Measurements from ENCODE around the gene GTF2E1. TPM values are rescaled to one million over a fixed set of nuclear protein-coding genes. Genes with fewer than 3 reads are reported as not detected.

The GTF2E1 gene
- polyA plus RNA-seq, 3 donors: 6.1 to 7.9 (median 6.9) TPM

DNA sequence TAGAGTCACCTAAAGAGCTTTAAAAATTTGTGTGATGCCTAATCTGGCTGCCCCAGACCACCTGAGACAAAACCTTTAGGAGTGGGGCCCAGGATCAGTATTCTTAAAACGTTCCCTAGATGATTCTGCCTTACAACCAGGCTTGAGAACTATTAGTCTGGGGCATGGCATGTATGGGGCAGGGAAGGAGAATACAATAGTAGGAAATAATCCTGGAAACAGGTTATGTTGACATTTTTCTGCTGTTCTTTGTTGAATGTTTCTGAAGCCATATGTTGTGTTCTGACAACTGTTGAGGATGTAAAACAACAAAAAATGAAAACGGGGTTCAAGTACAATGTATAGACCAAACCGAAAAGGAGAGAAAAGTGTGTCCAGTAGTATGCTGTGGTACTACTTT, 2.9 kb downstream of the GTF2E1 start:
- H3K9me3 Mint-ChIP-seq: peaks cover 0 to 5% (median 3%) of the 10 kb centered on the region in 7 donors
- intact Hi-C loops (cut with micrococcal nuclease): loop anchor here (10.0 kb wide), 3 partner anchors 151 to 651 kb away; partner anchors contain the start of genes GSK3B (in 2 of the 2), LRRC58 (in 1 of the 2) and NDUFB4 (in 1 of the 2)
- H3K4me2 ChIP-seq (replicated peaks; ENCODE audit: extremely low read depth, low read length, poor library complexity, severe bottlenecking): no peak overlapping the region

DNA sequence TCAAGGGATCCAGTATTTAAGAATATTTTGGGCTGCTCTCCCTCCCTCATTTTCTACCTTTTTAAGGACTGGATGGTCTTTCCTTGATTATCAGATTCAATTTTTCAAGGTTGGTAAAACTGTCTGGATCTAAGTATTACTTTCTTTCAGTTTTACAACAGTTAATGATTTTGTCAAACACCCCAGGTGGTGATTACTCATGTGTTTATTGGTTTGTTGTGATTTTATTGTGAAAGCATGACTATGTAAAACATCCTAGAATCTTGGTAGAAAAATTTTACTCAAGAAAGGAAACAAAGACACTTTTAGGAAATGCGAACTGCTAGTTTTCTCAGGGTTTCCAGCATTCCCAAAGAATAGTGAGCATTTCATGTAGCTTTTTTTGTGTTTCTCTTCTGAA, 7.3 kb downstream of the GTF2E1 start:
- Mint-ChIP-seq H3K27ac (no peak overlapping the region), H3K27me3 (ENCODE audit: low read depth in 3 of 3) (no peaks in the 10 kb centered on the region), H3K36me3 (peaks cover 14 to 18% of the 10 kb centered on the region in 2 donors), H3K9me3 (peaks cover 0 to 5% (median 3%) of the 10 kb centered on the region in 7 donors), H3K4me1 (peaks cover 27% of the 10 kb centered on the region), H3K4me3 (no peak overlapping the region)
- TF ChIP-seq CTCF (IDR thresholded peaks at IDR 0.05): no peak
- no CpG with 5 or more reads among the region's 1 CpG for WGBS (ENCODE audit: insufficient coverage)
- H2AFZ ChIP-seq (ENCODE audit: insufficient read depth, low read depth, low read length, poor library complexity, severe bottlenecking): no peak overlapping the region
- intact Hi-C loops (cut with micrococcal nuclease): loop anchor here (10.0 kb wide), 3 partner anchors 155 to 655 kb away; partner anchors contain the start of genes GSK3B (in 2 of the 2), LRRC58 (in 1 of the 2) and NDUFB4 (in 1 of the 2)
- H3K9ac ChIP-seq (ENCODE audit: insufficient read depth, low read length, poor library complexity, severe bottlenecking): no peak overlapping the region
- H3K4me2 ChIP-seq (replicated peaks; ENCODE audit: extremely low read depth, low read length, poor library complexity, severe bottlenecking): no peak overlapping the region
- H3K27ac ChIP-seq (ENCODE audit: low read depth in 1 of 2, low read length in 2 of 2): no peak overlapping the region
- peaks cover 57% of the 10 kb centered on the region for H3K79me2 ChIP-seq (ENCODE audit: insufficient read depth, low read length)
- H3K4me1 ChIP-seq (ENCODE audit: control insufficient read depth in 1 of 2, insufficient read depth in 2 of 2, low read length in 2 of 2): peaks cover 8 to 14% of the 10 kb centered on the region in 2 donors
- no peak overlapping the region for H3K4me3 ChIP-seq (replicated peaks in 1 of 3; ENCODE audit: low read depth in 2 of 3, low read length in 3 of 3)
- no peaks in the 10 kb centered on the region for H3K27me3 ChIP-seq (ENCODE audit: control insufficient read depth in 2 of 2, insufficient read depth in 2 of 2, low read length in 2 of 2)
- DNase-seq: no peak
- H4K20me1 ChIP-seq (ENCODE audit: insufficient read depth, low read length): no peaks in the 10 kb centered on the region
- no peaks in the 10 kb centered on the region for H3K9me3 ChIP-seq (replicated peaks in 1 of 2; ENCODE audit: control insufficient read depth in 1 of 2, insufficient read depth in 1 of 2, low read length in 2 of 2)
- peaks cover 16 to 32% of the 10 kb centered on the region in 2 donors for H3K36me3 ChIP-seq (replicated peaks in 1 of 2; ENCODE audit: control insufficient read depth in 1 of 2, insufficient read depth in 2 of 2, low read length in 2 of 2)

More for the DNA sequence above, 2.9 kb downstream of the GTF2E1 start:
- H3K27me3 ChIP-seq (ENCODE audit: control insufficient read depth in 2 of 2, insufficient read depth in 2 of 2, low read length in 2 of 2): no peaks in the 10 kb centered on the region
- TF ChIP-seq CTCF (IDR thresholded peaks at IDR 0.05): no peak
- H3K9me3 ChIP-seq (replicated peaks in 1 of 2; ENCODE audit: control insufficient read depth in 1 of 2, insufficient read depth in 1 of 2, low read length in 2 of 2): no peaks in the 10 kb centered on the region
- peaks cover 0 to 2% (median 0%) of the 10 kb centered on the region in 3 donors for H3K27me3 Mint-ChIP-seq (ENCODE audit: low read depth in 3 of 3)
- no peak overlapping the region for H3K27ac ChIP-seq (ENCODE audit: low read depth in 1 of 2, low read length in 2 of 2)
- peaks cover 25% of the 10 kb centered on the region for H3K4me1 Mint-ChIP-seq
- H3K4me1 ChIP-seq (ENCODE audit: control insufficient read depth in 1 of 2, insufficient read depth in 2 of 2, low read length in 2 of 2): peaks cover 17 to 18% of the 10 kb centered on the region in 2 donors
- H3K4me3 ChIP-seq (replicated peaks in 1 of 3; ENCODE audit: low read depth in 2 of 3, low read length in 3 of 3): no peak overlapping the region
- H3K27ac Mint-ChIP-seq: peak overlapping the region in 1 of 7 donors; percentile 50
- no peak overlapping the region for H3K4me3 Mint-ChIP-seq
- no peak overlapping the region for H3K9ac ChIP-seq (ENCODE audit: insufficient read depth, low read length, poor library complexity, severe bottlenecking)
- WGBS (ENCODE audit: insufficient coverage): 96% methylated on average over 3 of the region's 3 CpGs
- peaks cover 2 to 3% of the 10 kb centered on the region in 2 donors for H3K36me3 Mint-ChIP-seq
- no peaks in the 10 kb centered on the region for H4K20me1 ChIP-seq (ENCODE audit: insufficient read depth, low read length)
- peaks cover 0 to 2% of the 10 kb centered on the region in 2 donors for H3K36me3 ChIP-seq (replicated peaks in 1 of 2; ENCODE audit: control insufficient read depth in 1 of 2, insufficient read depth in 2 of 2, low read length in 2 of 2)
- DNase-seq: no peak
- H2AFZ ChIP-seq (ENCODE audit: insufficient read depth, low read depth, low read length, poor library complexity, severe bottlenecking): no peak overlapping the region
- H3K79me2 ChIP-seq (ENCODE audit: insufficient read depth, low read length): peaks cover 59% of the 10 kb centered on the region

Data from CD14-positive monocyte (primary cell).